Sigmoid colon (tissue), 4 donors: ENCODE measurements around the gene ARTN.

Source experiments
- CTCF ChIP-seq, 4 experiments: fragments of 450-650 bp in 3 of 4; fragments of 200-600 bp in 1 of 4; IDR thresholded peaks; one replicate each; pipeline ENCODE4 v1.5.1; 2016 to 2019; ENCODE audit warnings: antibody characterized with exemption in 4 of 4, mild to moderate bottlenecking in 3 of 4, moderate library complexity in 2 of 4
- POLR2A ChIP-seq, 2 donors: fragments of 450-650 bp; IDR thresholded peaks; one replicate each; pipeline ENCODE4 v1.6.1; 2016; ENCODE audit warnings: antibody characterized with exemption in 2 of 2, mild to moderate bottlenecking in 2 of 2, moderate library complexity in 2 of 2
- POLR2AphosphoS5 ChIP-seq, 4 donors: sonication (generic); formaldehyde crosslinking; IDR thresholded peaks; one replicate each; pipeline ENCODE4 v1.6.1; 2017; ENCODE audit warnings: antibody characterized with exemption in 4 of 4

- TF ChIP-seq POLR2A (IDR thresholded peaks at IDR 0.05) (no peak), CTCF (IDR thresholded peaks at IDR 0.05) (no peak), POLR2AphosphoS5 (IDR thresholded peaks at IDR 0.05) (no peak)
Observed at GRCh38 chr1:43908226-43908625, 25.4 kb upstream of the ARTN start.
